GM23338 (cell line): ENCODE data around the gene IFIT1B. TPM values are rescaled to one million over a fixed set of nuclear protein-coding genes. Genes with fewer than 3 reads are reported as not detected.

Experiments
- ATAC-seq: fragments of 200-7000 bp; cut with Tn5 transposase; 3 replicates; pipeline ENCODE4 v1.9.1; 2020
- DNase-seq: peaks from one replicate; pipeline ENCODE4 v3.0.0-alpha.2; 2015; ENCODE audit warnings: low spot score
- H2AFZ ChIP-seq: fragments of 200-600 bp; sonication (generic); 2 replicates; pipeline ENCODE4 v1.8.0; 2016; ENCODE audit warnings: antibody characterized with exemption, mild to moderate bottlenecking, moderate library complexity
- H3F3A ChIP-seq: fragments of 200-600 bp; sonication (generic); replicated peaks from 2 replicates; pipeline ENCODE4 v1.8.0; 2017; ENCODE audit warnings: antibody characterized with exemption, mixed run types, low read depth
- H3K27ac ChIP-seq: fragments of 200-600 bp; sonication (generic); 2 replicates; pipeline ENCODE4 v1.6.1; 2016; ENCODE audit warnings: low read depth
- H3K27me3 ChIP-seq: fragments of 200-600 bp; sonication (generic); 2 replicates; pipeline ENCODE4 v1.8.0; 2016; ENCODE audit warnings: mild to moderate bottlenecking, mixed run types, moderate library complexity; ENCODE audit not compliant: insufficient read depth
- H3K36me3 ChIP-seq: fragments of 200-600 bp; sonication (generic); 2 replicates; pipeline ENCODE4 v1.8.0; 2016; ENCODE audit warnings: mild to moderate bottlenecking; ENCODE audit not compliant: insufficient read depth
- H3K4me1 ChIP-seq: fragments of 200-600 bp; sonication (generic); 2 replicates; pipeline ENCODE4 v1.8.0; 2016; ENCODE audit warnings: mild to moderate bottlenecking, moderate library complexity; ENCODE audit not compliant: insufficient read depth
- H3K4me2 ChIP-seq: fragments of 200-600 bp; sonication (generic); 2 replicates; pipeline ENCODE4 v1.7.1; 2017; ENCODE audit warnings: mixed run types
- H3K4me3 ChIP-seq: fragments of 200-600 bp; sonication (generic); 2 replicates; pipeline ENCODE4 v1.6.1; 2016; ENCODE audit warnings: mixed run types
- H3K79me2 ChIP-seq: fragments of 200-600 bp; sonication (generic); replicated peaks from 2 replicates; pipeline ENCODE4 v1.8.0; 2017; ENCODE audit warnings: mild to moderate bottlenecking; ENCODE audit not compliant: insufficient read depth
- H3K9me2 ChIP-seq: fragments of 200-600 bp; sonication (generic); 2 replicates; pipeline ENCODE4 v1.8.0; 2017; ENCODE audit not compliant: insufficient read depth
- H4K20me1 ChIP-seq: fragments of 200-600 bp; sonication (generic); replicated peaks from 2 replicates; pipeline ENCODE4 v1.8.0; 2017; ENCODE audit warnings: mild to moderate bottlenecking; ENCODE audit not compliant: insufficient read depth
- H3K27ac Mint-ChIP-seq: 2 replicates; pipeline ENCODE4 v1.8.0; 2020; ENCODE audit warnings: inconsistent platforms, mild to moderate bottlenecking, moderate library complexity, mixed read lengths
- H3K27me3 Mint-ChIP-seq: 3 replicates; pipeline ENCODE4 v1.8.0; 2022; ENCODE audit warnings: low read depth, mild to moderate bottlenecking, moderate library complexity, mixed read lengths, inconsistent platforms; ENCODE audit not compliant: insufficient read depth, poor library complexity
- H3K36me3 Mint-ChIP-seq: 3 replicates; pipeline ENCODE4 v1.8.0; 2021; ENCODE audit warnings: low read depth, mild to moderate bottlenecking, inconsistent platforms, moderate library complexity, mixed read lengths
- H3K4me1 Mint-ChIP-seq: 3 replicates; pipeline ENCODE4 v1.8.0; 2020; ENCODE audit warnings: mild to moderate bottlenecking, inconsistent platforms, mixed read lengths
- H3K4me3 Mint-ChIP-seq: 3 replicates; pipeline ENCODE4 v1.8.0; 2021; ENCODE audit warnings: moderate library complexity, mild to moderate bottlenecking, inconsistent platforms, mixed read lengths
- H3K9me3 Mint-ChIP-seq: 3 replicates; pipeline ENCODE4 v1.8.0; 2020; ENCODE audit warnings: moderate library complexity, mild to moderate bottlenecking, inconsistent platforms, mixed read lengths
- CREB1 ChIP-seq: fragments of 250-450 bp; sonication (Bioruptor Pico); IDR thresholded peaks from 2 replicates; pipeline ENCODE4 v1.5.0; 2020; ENCODE audit warnings: low read depth, mild to moderate bottlenecking, moderate library complexity
- ETS1 ChIP-seq: IDR thresholded peaks from 2 replicates; pipeline ENCODE4 v1.6.1; 2016; ENCODE audit warnings: antibody characterized with exemption
- EZH2 ChIP-seq: fragments of 200-600 bp; sonication (generic); IDR thresholded peaks from one replicate; pipeline ENCODE4 v1.8.0; 2017; ENCODE audit warnings: antibody characterized with exemption, mild to moderate bottlenecking, low read depth; ENCODE audit not compliant: unreplicated experiment
- EZH2phosphoT487 ChIP-seq: fragments of 200-600 bp; sonication (generic); IDR thresholded peaks from one replicate; pipeline ENCODE4 v1.8.1; 2018; ENCODE audit warnings: antibody characterized with exemption; ENCODE audit not compliant: unreplicated experiment
- JUNB ChIP-seq: IDR thresholded peaks from one replicate; pipeline ENCODE4 v1.6.1; 2016; ENCODE audit warnings: antibody characterized with exemption; ENCODE audit not compliant: unreplicated experiment
- NANOG ChIP-seq: IDR thresholded peaks from 2 replicates; pipeline ENCODE4 v1.6.1; 2016; ENCODE audit warnings: antibody characterized with exemption, borderline replicate concordance
- POLR2AphosphoS5 ChIP-seq: IDR thresholded peaks from 2 replicates; pipeline ENCODE4 v1.6.1; 2016; ENCODE audit warnings: antibody characterized with exemption, low read depth
- STAT1 ChIP-seq: IDR thresholded peaks from one replicate; pipeline ENCODE4 v1.6.1; 2016; ENCODE audit warnings: antibody characterized with exemption; ENCODE audit not compliant: unreplicated experiment
- ZNF331 ChIP-seq: fragments of 250-450 bp; sonication (Bioruptor Pico); IDR thresholded peaks from 2 replicates; pipeline ENCODE4 v1.5.0; 2020; ENCODE audit warnings: low read depth, mild to moderate bottlenecking, moderate library complexity
- polyA plus RNA-seq: library from polyadenylated mRNA; unstranded; fragments of >200 nt; fragmentation: Nextera tagmentation; extraction: Ambion mirVana; gene quantifications from 2 replicates; pipeline ENCODE4 v1.2.1, GENCODE V29; 2016
- total RNA-seq: library from RNA; depleted of rRNA; stranded (reverse); fragments of >200 nt; shearing (Covaris generic); gene quantifications from 2 replicates; pipeline ENCODE4 v1.2.3, GENCODE V29; 2014
- TF ChIP-seq, protein P1 (sequence below), 2 experiments: fragments of 200-600 bp in 1 of 2; sonication (generic) in 1 of 2; conservative IDR thresholded peaks; 2 replicates each; pipeline versions ENCODE4 v1.5.1 to v1.6.1; 2016 to 2017; ENCODE audit warnings: antibody characterized with exemption in 2 of 2, low read depth in 2 of 2, mild to moderate bottlenecking in 2 of 2, moderate library complexity in 1 of 2
- TF ChIP-seq, protein P2 (sequence below): fragments of 250-450 bp; sonication (Bioruptor Pico); IDR thresholded peaks from 2 replicates; pipeline ENCODE4 v1.5.0; 2020; ENCODE audit warnings: mild to moderate bottlenecking, moderate library complexity

Gene IFIT1B
- total and polyA plus RNA-seq, 2 experiments from 2014 or later = 0.10 TPM; not detected in 1

GRCh38 chr10:89374713-89375141 lies 3.1 kb upstream of the IFIT1B start:
- no peaks in the 10 kb centered on the region for H3K36me3 Mint-ChIP-seq
- H3K36me3 ChIP-seq = no peaks in the 10 kb centered on the region
- H3K27ac ChIP-seq = no peak overlapping the region
- peaks cover 5% of the 10 kb centered on the region; the same call in 1 of the 2 replicates for H3K4me1 ChIP-seq
- H4K20me1 ChIP-seq = no peaks in the 10 kb centered on the region
- no peaks in the 10 kb centered on the region for H3K27me3 ChIP-seq
- H3K9me3 Mint-ChIP-seq = no peaks in the 10 kb centered on the region
- H2AFZ ChIP-seq = no peak overlapping the region
- H3K27me3 Mint-ChIP-seq = no peaks in the 10 kb centered on the region
- DNase-seq (no peak), ATAC-seq (no peak)
- peaks cover 9% of the 10 kb centered on the region for H3K4me1 Mint-ChIP-seq
- no peak overlapping the region for H3K27ac Mint-ChIP-seq
- no peak for TF ChIP-seq ZNF331 (CRISPR knock-in tag)
- TF ChIP-seq JUNB = no peak
- no peak for TF ChIP-seq STAT1
- TF ChIP-seq, protein P1, sequence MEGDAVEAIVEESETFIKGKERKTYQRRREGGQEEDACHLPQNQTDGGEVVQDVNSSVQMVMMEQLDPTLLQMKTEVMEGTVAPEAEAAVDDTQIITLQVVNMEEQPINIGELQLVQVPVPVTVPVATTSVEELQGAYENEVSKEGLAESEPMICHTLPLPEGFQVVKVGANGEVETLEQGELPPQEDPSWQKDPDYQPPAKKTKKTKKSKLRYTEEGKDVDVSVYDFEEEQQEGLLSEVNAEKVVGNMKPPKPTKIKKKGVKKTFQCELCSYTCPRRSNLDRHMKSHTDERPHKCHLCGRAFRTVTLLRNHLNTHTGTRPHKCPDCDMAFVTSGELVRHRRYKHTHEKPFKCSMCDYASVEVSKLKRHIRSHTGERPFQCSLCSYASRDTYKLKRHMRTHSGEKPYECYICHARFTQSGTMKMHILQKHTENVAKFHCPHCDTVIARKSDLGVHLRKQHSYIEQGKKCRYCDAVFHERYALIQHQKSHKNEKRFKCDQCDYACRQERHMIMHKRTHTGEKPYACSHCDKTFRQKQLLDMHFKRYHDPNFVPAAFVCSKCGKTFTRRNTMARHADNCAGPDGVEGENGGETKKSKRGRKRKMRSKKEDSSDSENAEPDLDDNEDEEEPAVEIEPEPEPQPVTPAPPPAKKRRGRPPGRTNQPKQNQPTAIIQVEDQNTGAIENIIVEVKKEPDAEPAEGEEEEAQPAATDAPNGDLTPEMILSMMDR (conservative IDR thresholded peaks at IDR 0.05; ENCODE audit: low read depth in 2 of 2) = no peak
- no peak overlapping the region for H3K4me2 ChIP-seq
- H3K4me3 ChIP-seq = no peak overlapping the region
- no peak overlapping the region for H3K4me3 Mint-ChIP-seq
- H3K9me2 ChIP-seq = no peaks in the 10 kb centered on the region; the same call in 1 of the 2 replicates
- no peaks in the 10 kb centered on the region for H3K79me2 ChIP-seq
- no peaks in the 10 kb centered on the region for H3F3A ChIP-seq

GRCh38 chr10:89379103-89379502 lies 1.2 kb downstream of the IFIT1B start:
- H3K27me3 Mint-ChIP-seq = no peaks in the 10 kb centered on the region
- no peaks in the 10 kb centered on the region for H3K79me2 ChIP-seq
- peaks cover 9% of the 10 kb centered on the region for H3K4me1 Mint-ChIP-seq
- ATAC-seq (no peak), DNase-seq (no peak)
- H3K27me3 ChIP-seq = no peaks in the 10 kb centered on the region
- peaks cover 5% of the 10 kb centered on the region; the same call in 1 of the 2 replicates for H3K4me1 ChIP-seq
- H3K27ac Mint-ChIP-seq = no peak overlapping the region
- no peak overlapping the region for H3K4me3 ChIP-seq
- no peaks in the 10 kb centered on the region for H3F3A ChIP-seq
- H3K9me2 ChIP-seq = no peaks in the 10 kb centered on the region; the same call in 1 of the 2 replicates
- H3K9me3 Mint-ChIP-seq = no peaks in the 10 kb centered on the region
- H3K36me3 ChIP-seq = no peaks in the 10 kb centered on the region
- no peaks in the 10 kb centered on the region for H4K20me1 ChIP-seq
- H3K27ac ChIP-seq = no peak overlapping the region
- H3K4me2 ChIP-seq = no peak overlapping the region; the same call in 1 of the 2 replicates
- H3K4me3 Mint-ChIP-seq = no peak overlapping the region
- H3K36me3 Mint-ChIP-seq = no peaks in the 10 kb centered on the region
- no peak overlapping the region for H2AFZ ChIP-seq
- no peak for TF ChIP-seq EZH2
- TF ChIP-seq ETS1 = no peak
- TF ChIP-seq, protein P1 (conservative IDR thresholded peaks at IDR 0.05; ENCODE audit: low read depth in 2 of 2) = no peak
- TF ChIP-seq JUNB = no peak
- no peak for TF ChIP-seq POLR2AphosphoS5
- TF ChIP-seq, protein P2, sequence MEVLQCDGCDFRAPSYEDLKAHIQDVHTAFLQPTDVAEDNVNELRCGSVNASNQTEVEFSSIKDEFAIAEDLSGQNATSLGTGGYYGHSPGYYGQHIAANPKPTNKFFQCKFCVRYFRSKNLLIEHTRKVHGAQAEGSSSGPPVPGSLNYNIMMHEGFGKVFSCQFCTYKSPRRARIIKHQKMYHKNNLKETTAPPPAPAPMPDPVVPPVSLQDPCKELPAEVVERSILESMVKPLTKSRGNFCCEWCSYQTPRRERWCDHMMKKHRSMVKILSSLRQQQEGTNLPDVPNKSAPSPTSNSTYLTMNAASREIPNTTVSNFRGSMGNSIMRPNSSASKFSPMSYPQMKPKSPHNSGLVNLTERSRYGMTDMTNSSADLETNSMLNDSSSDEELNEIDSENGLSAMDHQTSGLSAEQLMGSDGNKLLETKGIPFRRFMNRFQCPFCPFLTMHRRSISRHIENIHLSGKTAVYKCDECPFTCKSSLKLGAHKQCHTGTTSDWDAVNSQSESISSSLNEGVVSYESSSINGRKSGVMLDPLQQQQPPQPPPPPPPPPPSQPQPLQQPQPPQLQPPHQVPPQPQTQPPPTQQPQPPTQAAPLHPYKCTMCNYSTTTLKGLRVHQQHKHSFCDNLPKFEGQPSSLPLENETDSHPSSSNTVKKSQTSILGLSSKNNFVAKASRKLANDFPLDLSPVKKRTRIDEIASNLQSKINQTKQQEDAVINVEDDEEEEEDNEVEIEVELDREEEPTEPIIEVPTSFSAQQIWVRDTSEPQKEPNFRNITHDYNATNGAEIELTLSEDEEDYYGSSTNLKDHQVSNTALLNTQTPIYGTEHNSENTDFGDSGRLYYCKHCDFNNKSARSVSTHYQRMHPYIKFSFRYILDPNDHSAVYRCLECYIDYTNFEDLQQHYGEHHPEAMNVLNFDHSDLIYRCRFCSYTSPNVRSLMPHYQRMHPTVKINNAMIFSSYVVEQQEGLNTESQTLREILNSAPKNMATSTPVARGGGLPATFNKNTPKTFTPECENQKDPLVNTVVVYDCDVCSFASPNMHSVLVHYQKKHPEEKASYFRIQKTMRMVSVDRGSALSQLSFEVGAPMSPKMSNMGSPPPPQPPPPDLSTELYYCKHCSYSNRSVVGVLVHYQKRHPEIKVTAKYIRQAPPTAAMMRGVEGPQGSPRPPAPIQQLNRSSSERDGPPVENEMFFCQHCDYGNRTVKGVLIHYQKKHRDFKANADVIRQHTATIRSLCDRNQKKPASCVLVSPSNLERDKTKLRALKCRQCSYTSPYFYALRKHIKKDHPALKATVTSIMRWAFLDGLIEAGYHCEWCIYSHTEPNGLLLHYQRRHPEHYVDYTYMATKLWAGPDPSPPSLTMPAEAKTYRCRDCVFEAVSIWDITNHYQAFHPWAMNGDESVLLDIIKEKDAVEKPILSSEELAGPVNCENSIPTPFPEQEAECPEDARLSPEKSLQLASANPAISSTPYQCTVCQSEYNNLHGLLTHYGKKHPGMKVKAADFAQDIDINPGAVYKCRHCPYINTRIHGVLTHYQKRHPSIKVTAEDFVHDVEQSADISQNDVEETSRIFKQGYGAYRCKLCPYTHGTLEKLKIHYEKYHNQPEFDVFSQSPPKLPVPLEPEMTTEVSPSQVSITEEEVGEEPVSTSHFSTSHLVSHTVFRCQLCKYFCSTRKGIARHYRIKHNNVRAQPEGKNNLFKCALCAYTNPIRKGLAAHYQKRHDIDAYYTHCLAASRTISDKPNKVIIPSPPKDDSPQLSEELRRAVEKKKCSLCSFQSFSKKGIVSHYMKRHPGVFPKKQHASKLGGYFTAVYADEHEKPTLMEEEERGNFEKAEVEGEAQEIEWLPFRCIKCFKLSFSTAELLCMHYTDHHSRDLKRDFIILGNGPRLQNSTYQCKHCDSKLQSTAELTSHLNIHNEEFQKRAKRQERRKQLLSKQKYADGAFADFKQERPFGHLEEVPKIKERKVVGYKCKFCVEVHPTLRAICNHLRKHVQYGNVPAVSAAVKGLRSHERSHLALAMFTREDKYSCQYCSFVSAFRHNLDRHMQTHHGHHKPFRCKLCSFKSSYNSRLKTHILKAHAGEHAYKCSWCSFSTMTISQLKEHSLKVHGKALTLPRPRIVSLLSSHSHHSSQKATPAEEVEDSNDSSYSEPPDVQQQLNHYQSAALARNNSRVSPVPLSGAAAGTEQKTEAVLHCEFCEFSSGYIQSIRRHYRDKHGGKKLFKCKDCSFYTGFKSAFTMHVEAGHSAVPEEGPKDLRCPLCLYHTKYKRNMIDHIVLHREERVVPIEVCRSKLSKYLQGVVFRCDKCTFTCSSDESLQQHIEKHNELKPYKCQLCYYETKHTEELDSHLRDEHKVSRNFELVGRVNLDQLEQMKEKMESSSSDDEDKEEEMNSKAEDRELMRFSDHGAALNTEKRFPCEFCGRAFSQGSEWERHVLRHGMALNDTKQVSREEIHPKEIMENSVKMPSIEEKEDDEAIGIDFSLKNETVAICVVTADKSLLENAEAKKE (CRISPR knock-in tag) = no peak
- TF ChIP-seq CREB1 = no peak
- no peak for TF ChIP-seq ZNF331 (CRISPR knock-in tag)
- TF ChIP-seq NANOG = no peak
- no peak for TF ChIP-seq EZH2phosphoT487
